Keratinocyte (primary cell): ENCODE measurements around the gene NT5DC3. TPM values are rescaled to one million over a fixed set of nuclear protein-coding genes. Genes with fewer than 3 reads are reported as not detected.

Experiments
- DNase-seq: peaks from one replicate; pipeline ENCODE4 v3.0.0-alpha.2; 2011; ENCODE audit warnings: low read depth, missing footprints, low spot score
- FAIRE-seq: peaks from 2 replicates; lab custom pipeline; 2011; peaks lifted over from hg19 to GRCh38; lab: Jason Lieb, UNC
- H2AFZ ChIP-seq: 2 replicates; pipeline ENCODE4 v1.6.0; 2012; ENCODE audit warnings: low read length, control low read depth, inconsistent platforms; ENCODE audit not compliant: control insufficient read depth
- H3K27ac ChIP-seq: 2 replicates; pipeline ENCODE4 v1.5.1; 2011; ENCODE audit warnings: low read length; ENCODE audit not compliant: control insufficient read depth, insufficient read depth
- H3K27me3 ChIP-seq: 3 replicates; pipeline ENCODE4 v1.6.0; 2011; ENCODE audit warnings: low read length; ENCODE audit not compliant: control insufficient read depth, insufficient read depth; ENCODE audit errors: extremely low read depth
- H3K36me3 ChIP-seq, 2 experiments: 2 replicates in 1 of 2; 3 replicates in 1 of 2; pipeline ENCODE4 v1.5.1; 2011; ENCODE audit warnings: low read length in 2 of 2, mild to moderate bottlenecking in 1 of 2; ENCODE audit not compliant: control insufficient read depth in 2 of 2, insufficient read depth in 2 of 2; ENCODE audit errors: extremely low read depth in 1 of 2
- H3K4me1 ChIP-seq: 3 replicates; pipeline ENCODE4 v1.5.1; 2011; ENCODE audit warnings: low read length; ENCODE audit not compliant: control insufficient read depth, insufficient read depth; ENCODE audit errors: extremely low read depth
- H3K4me2 ChIP-seq: 3 replicates; pipeline ENCODE4 v1.6.0; 2011; ENCODE audit warnings: low read depth, low read length; ENCODE audit not compliant: control insufficient read depth, insufficient read depth; ENCODE audit errors: extremely low read depth
- H3K4me3 ChIP-seq, 3 experiments: fragments of 200-600 bp in 1 of 3; sonication (generic) in 1 of 3; 2 replicates in 2 of 3; 3 replicates in 1 of 3; pipeline ENCODE4 v1.5.1; 2011 to 2016; ENCODE audit warnings: low read length in 3 of 3, mild to moderate bottlenecking in 3 of 3, control low read depth in 2 of 3, inconsistent platforms in 1 of 3, low read depth in 1 of 3, mixed read lengths in 1 of 3, mixed run types in 1 of 3, moderate library complexity in 1 of 3; ENCODE audit not compliant: control insufficient read depth in 2 of 3, insufficient read depth in 2 of 3; ENCODE audit errors: extremely low read depth in 1 of 3
- H3K79me2 ChIP-seq: 2 replicates; pipeline ENCODE4 v1.6.0; 2012; ENCODE audit warnings: low read length; ENCODE audit not compliant: control insufficient read depth, insufficient read depth
- H3K9ac ChIP-seq: 3 replicates; pipeline ENCODE4 v1.6.0; 2011; ENCODE audit warnings: low read length; ENCODE audit not compliant: control insufficient read depth, insufficient read depth; ENCODE audit errors: extremely low read depth
- H3K9me1 ChIP-seq: 3 replicates; pipeline ENCODE4 v1.6.0; 2011; ENCODE audit warnings: low read length; ENCODE audit not compliant: control insufficient read depth, insufficient read depth; ENCODE audit errors: extremely low read depth
- H3K9me3 ChIP-seq: 2 replicates; pipeline ENCODE4 v1.5.1; 2012; ENCODE audit warnings: low read depth, low read length; ENCODE audit not compliant: control insufficient read depth
- H4K20me1 ChIP-seq: 3 replicates; pipeline ENCODE4 v1.6.0; 2011; ENCODE audit warnings: low read length; ENCODE audit not compliant: control insufficient read depth, insufficient read depth; ENCODE audit errors: extremely low read depth
- CTCF ChIP-seq, 3 experiments: IDR thresholded peaks in 1 of 3; conservative IDR thresholded peaks in 1 of 3; optimal IDR thresholded peaks in 1 of 3; 2 replicates in 2 of 3; 3 replicates in 1 of 3; pipeline versions ENCODE3 to v1.5.1; 2011; ENCODE audit warnings: low read length in 3 of 3, mild to moderate bottlenecking in 3 of 3, moderate library complexity in 2 of 3, control low read depth in 1 of 3, inconsistent platforms in 1 of 3; ENCODE audit not compliant: insufficient read depth in 2 of 3; ENCODE audit errors: extremely low read depth in 1 of 3
- EZH2 ChIP-seq: IDR thresholded peaks from one replicate; pipeline ENCODE4 v1.6.1; 2012; ENCODE audit warnings: inconsistent platforms, mild to moderate bottlenecking, low read length, moderate library complexity
- dilution Hi-C: fragments of 300-500 bp; cut with MboI; formaldehyde crosslinking; loops from one replicate; pipeline ENCODE4 v1.7.0; 2020; ENCODE audit warnings: low sequenced_read_pairs; ENCODE audit not compliant: extremely low pct_ligation_motif_present
- polyA plus RNA-seq, 5 experiments: library from polyadenylated mRNA; depleted of rRNA in 3 of 5; stranded (reverse) in 3 of 5; stranded (forward) in 1 of 5; unstranded in 1 of 5; fragments of >200 nt; gene quantifications; 1 replicate in 1 of 5; 2 replicates in 3 of 5; 3 replicates in 1 of 5; pipeline versions ENCODE4 v1.2.1 to v1.2.3, GENCODE V29; 2011 to 2012; ENCODE audit warnings: missing spikeins in 2 of 5, low read depth in 1 of 5, low replicate concordance in 1 of 5

The NT5DC3 gene
- polyA plus RNA-seq, 1 donor (not counting 4 experiments of a cell fraction or from before 2014, with no cell fraction given): 12.8 TPM

- no peak overlapping the region for H2AFZ ChIP-seq
- no peak for DNase-seq
- H3K27ac ChIP-seq: no peak overlapping the region
- H3K9ac ChIP-seq: no peak overlapping the region
- dilution Hi-C loops: no loop called here
- H3K4me3 ChIP-seq: no peak overlapping the region
- TF ChIP-seq CTCF (optimal IDR thresholded peaks at IDR 0.05 in 1 of 3, IDR thresholded peaks at IDR 0.05 in 1 of 3, conservative IDR thresholded peaks at IDR 0.05 in 1 of 3; ENCODE audit: extremely low read depth in 1 of 3, insufficient read depth in 2 of 3, low read length in 3 of 3) (no peak), EZH2 (no peak)
- no peak for FAIRE-seq
- peaks cover 68% of the 10 kb centered on the region for H3K79me2 ChIP-seq
- H4K20me1 ChIP-seq: no peaks in the 10 kb centered on the region
- peaks cover 24 to 29% of the 10 kb centered on the region in 2 experiments for H3K36me3 ChIP-seq
- H3K9me1 ChIP-seq: no peaks in the 10 kb centered on the region
- H3K4me1 ChIP-seq: no peaks in the 10 kb centered on the region
- no peaks in the 10 kb centered on the region for H3K27me3 ChIP-seq
- no peak overlapping the region for H3K4me2 ChIP-seq
- H3K9me3 ChIP-seq: no peaks in the 10 kb centered on the region
Observed at GRCh38 chr12:103812789-103813188, 28.2 kb downstream of the NT5DC3 start.

- TF ChIP-seq EZH2: no peak
- no peak for TF ChIP-seq CTCF (optimal IDR thresholded peaks at IDR 0.05 in 1 of 3, IDR thresholded peaks at IDR 0.05 in 1 of 3, conservative IDR thresholded peaks at IDR 0.05 in 1 of 3; ENCODE audit: extremely low read depth in 1 of 3, insufficient read depth in 2 of 3, low read length in 3 of 3)
- DNase-seq (no peak), FAIRE-seq (no peak)
- no peak overlapping the region for H2AFZ ChIP-seq
- H3K9me3 ChIP-seq: no peaks in the 10 kb centered on the region
- no peaks in the 10 kb centered on the region for H3K27me3 ChIP-seq
- H3K9me1 ChIP-seq: no peaks in the 10 kb centered on the region
- peaks cover 2% of the 10 kb centered on the region for H3K4me1 ChIP-seq
- H3K27ac ChIP-seq: no peak overlapping the region
- no peak overlapping the region for H3K4me3 ChIP-seq
- H4K20me1 ChIP-seq: no peaks in the 10 kb centered on the region
- dilution Hi-C loops: no loop called here
- no peak overlapping the region for H3K4me2 ChIP-seq
- peaks cover 69% of the 10 kb centered on the region for H3K79me2 ChIP-seq
- H3K36me3 ChIP-seq: peaks cover 24 to 29% of the 10 kb centered on the region in 2 experiments
- no peak overlapping the region for H3K9ac ChIP-seq
Observed at GRCh38 chr12:103811791-103812190, 29.2 kb downstream of the NT5DC3 start.
